Non-pigmented ciliary epithelial cell (primary cell): ENCODE measurements around the gene MAP2K7.
"Not testable (repeated sequence)": the region's sequence is repeated elsewhere in the genome, so short reads cannot be mapped to it uniquely, and the experiment has no call there.

Source experiments
- DNase-seq: peaks from one replicate; pipeline ENCODE4 v3.0.0-alpha.2; 2010; ENCODE audit warnings: low read depth

MAP2K7 gene

GRCh38 chr19:7931221-7932061 lies 27.8 kb downstream of the MAP2K7 start:
- no peak for DNase-seq

DNA sequence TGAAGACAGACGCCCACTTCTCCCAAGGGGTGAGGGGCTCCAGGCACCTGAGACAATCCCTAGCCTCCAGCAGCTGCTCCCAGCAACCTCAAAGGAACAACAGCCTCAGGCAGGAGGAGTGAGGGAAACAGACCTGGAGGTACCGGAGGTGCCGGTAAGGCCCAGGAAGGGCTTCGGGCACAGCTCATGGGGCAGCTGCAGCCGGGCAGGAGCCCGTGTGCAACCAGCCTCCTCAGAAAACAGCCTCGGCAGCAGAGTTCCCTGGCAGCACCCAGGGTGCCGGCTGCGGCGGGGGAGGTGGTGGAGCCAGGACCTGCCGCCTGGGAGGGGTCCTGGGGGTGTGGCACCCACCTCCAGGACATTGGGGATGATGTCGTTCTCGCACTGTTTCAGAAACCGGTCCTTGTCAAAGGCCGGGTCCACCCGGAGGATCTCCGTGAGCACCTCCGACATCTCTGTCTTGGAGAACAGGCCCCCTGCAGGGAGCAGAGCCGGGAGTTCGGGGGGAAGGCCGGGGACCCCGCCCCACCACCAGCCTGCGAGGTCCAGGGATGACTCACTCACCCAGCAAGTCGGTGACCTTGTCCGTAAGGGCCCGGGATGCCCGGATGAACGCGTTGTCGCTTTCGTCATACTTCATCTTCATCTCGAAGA lies 28.7 kb downstream of the MAP2K7 start:
- DNase-seq = no peak

DNA sequence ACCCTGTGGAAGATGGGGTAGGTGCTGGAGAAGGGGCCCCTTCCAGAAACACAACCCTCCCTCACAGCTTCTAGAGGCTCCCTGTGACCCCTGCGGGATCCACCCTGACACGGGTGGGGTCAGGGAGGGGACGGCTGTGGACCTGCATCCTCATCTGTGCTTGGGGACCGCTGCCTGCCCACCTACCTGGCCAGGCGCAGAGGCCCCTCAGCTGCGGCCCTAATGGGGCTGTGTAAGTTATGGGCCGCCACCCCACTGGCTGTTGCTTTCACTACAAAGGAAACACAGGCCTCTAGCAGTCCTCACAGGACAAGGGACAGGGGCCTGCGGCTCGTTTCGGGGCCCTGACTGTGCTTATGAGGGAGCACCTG lies 29.2 kb downstream of the MAP2K7 start:
- no peak for DNase-seq

DNA sequence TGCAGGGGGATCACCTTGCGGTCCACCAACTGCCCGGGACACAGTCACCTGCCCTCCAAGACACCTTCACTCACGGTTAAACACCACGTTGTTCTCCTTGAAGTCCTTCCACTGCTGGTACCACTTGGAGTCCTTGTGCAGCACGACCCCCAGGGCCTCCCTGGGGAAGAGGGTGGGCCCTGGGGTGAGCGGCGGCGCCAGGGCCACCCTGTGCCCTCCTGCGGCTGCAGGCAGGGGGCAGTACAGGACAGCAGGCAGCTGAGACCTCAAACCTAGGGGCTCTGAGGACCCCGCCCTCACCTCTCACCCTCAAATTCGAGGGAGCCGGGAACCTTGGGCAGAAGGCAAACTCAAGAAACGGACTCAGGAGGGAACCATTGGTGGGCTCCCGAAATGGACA lies 29.7 kb downstream of the MAP2K7 start:
- no peak for DNase-seq

DNA sequence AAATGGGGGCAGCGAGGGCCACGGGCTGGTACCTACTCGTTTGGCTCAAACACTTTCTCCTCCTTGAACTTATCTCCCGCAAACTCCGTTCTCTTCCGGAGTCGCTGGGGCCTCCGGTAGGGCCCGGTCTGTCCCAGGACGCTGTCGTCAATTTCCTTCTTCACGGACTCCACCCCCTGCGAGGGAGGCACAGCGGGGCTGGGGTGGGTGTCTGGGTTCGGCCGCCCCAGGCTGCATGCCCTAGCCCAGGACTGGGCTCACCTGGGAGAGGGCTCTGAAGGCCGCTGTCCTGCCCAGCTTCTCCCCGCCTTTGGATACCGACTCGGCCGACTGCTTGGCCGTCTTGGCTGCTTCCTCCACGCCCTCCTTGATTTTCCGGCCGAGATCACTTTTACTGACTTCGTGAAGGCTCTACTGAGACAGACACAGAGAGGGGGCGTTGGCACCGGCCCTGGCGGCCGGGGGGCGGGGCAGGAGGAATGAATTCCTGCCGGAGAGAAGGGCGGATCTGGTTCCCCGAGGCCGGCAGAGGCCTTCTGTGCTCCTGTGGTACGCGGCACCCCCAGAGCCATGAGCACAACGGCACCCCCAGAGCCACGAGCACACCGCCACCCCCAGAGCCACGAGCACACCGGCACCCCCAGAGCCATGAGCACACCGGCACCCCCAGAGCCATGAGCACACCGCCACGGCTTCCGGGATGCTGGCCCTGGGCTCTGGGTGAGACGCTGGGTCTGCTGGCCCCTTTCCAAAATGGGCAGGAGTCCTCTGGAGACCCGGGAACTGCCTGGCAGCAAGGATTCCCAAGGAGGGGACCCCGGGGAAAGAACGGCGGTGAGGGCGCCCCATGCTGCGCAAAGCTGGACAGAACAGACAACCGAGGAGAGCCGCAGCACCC lies 30.4 kb downstream of the MAP2K7 start:
- DNase-seq = no peak

DNA sequence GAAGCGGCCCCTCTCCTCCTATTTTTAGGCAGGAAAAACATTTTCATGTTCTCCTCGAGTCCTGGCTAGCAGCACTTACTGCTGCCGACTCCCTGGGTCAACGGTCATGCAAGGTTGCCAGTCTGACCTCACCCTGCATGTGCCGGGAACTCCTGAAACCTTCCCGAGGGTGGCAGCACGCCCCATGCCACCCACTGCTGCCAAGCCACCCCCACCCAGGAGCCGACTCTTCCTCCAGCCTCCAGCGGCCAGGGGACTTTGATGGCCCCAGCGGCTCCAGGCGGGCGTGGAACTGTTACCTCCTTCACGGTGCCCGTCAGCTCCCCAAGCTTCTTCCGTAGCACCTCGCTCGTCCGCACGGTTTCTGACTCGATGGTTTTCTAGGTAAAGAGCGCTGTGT lies 31.1 kb downstream of the MAP2K7 start:
- DNase-seq = no peak

- no peak for DNase-seq
These were observed 37.2 kb downstream of the MAP2K7 start for GRCh38 chr19:7940841-7941240.

GRCh38 chr19:7941895-7942596 lies 38.4 kb downstream of the MAP2K7 start:
- DNase-seq = no peak

- no peak for DNase-seq
These were observed 39.3 kb downstream of the MAP2K7 start for GRCh38 chr19:7942981-7943443.

GRCh38 chr19:7943444-7944176 lies 39.9 kb downstream of the MAP2K7 start, which contains the start of gene TIMM44:
TIMM44 (minus strand) TSS chr19:7943666; CDS start chr19:7943651, 15 bp downstream.
- DNase-seq = peak; percentile 98

- peak; percentile 67 for DNase-seq
These were observed 40.6 kb downstream of the MAP2K7 start for GRCh38 chr19:7944177-7944761.

DNA sequence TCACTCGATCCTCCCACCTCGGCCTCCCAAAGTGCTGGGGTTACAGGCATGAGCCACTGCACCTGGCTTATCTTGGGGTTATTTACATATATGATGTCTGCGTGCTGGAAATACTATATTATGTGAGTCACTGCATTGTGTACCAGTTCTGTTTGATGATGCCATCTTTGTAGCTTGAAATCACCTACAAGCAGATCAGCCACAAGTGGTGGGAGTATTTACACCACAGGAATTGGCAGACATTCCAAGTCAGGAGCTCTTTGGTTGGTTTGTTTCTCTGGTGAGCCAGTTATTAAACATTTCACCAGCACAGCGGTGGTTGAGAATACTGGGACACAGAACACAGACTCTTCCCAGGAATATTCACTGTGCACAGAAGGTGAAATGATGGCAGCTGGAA lies 44.3 kb downstream of the MAP2K7 start:
- peak; percentile 19 for DNase-seq

- no peak for DNase-seq
These were observed 49.4 kb downstream of the MAP2K7 start for GRCh38 chr19:7953060-7953459.

DNA sequence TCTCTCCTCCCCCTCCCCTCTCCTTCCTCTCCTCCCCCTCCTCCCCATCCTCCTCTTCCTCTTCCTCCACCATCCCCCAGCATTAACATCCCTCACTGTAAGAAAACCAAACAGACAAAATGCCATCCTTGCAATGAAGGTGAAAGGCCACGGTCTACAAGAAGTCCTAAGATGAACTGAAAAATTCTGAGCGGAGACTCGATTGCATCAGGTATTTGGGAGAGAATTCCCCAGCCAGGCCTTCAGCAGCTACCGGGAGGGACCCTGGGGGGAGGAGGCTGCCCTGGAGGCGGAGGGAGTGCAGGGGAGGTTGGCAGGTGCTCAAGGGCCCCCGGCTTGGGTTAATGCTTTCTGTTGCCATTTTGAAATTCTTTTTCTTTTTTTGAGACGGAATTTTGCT lies 49.9 kb downstream of the MAP2K7 start:
- no peak for DNase-seq

DNA sequence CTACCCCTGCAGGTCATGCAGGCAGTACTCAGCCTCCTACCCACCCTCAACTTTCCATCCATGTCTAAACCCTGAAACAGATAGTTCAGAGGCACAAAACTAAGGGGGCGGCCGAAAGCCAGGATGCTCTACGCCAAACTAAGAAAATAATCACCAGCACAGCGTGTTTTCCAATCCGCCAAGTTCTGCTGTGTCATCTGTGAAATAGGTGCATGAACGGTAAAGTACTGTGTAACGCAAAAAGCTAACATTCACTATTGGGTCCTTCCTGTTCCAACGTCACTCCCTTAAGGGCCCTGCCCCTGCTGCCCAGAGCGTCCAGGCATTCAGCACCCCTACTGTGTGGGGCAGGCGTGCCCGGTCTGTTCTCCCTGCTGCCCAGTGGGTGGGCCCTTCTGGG lies 52.0 kb downstream of the MAP2K7 start:
- no peak for DNase-seq

GRCh38 chr19:7959211-7959610 lies 55.5 kb downstream of the MAP2K7 start:
- DNase-seq = no peak

DNA sequence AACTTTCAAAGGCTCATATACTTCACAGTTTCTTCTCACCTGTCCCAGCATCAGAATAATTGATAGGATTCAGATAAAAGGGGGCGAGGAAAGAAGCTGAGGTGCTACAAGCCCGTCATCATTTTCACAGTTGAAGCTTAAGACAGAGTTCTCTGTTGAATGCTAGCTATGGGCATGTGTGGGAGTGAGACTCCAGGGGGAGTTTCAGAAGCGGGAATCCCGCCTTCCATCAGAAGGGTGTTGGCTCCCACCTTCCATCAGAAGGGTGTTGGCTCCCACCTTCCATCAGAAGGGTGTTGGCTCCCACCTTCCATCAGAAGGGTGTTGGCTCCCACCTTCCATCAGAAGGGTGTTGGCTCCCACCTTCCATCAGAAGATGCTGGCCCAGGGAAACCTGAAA lies 57.4 kb downstream of the MAP2K7 start:
- DNase-seq = not testable (repeated sequence)

- DNase-seq = no peak
These were observed 58.4 kb downstream of the MAP2K7 start for GRCh38 chr19:7961920-7962626.

GRCh38 chr19:7962644-7963268 lies 59.1 kb downstream of the MAP2K7 start:
- no peak for DNase-seq

DNA sequence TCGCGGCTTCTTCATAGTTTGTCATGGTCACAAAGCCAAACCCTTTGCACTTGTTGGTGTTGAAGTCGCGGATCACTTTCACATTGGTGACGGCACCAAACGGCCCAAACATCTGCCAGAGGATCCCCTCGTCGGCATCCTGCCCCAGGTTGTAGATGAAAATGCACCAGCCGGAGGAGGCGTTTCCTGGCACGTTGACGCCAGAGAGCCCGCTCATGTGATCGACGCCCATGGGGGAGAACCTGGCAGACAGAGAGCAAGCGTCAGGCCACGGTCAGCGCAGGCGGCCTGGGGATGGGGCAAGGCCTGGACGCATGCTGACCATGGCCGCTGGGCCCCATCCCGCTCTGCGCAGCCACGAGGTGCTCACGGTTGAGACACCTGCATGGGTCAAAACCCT lies 59.9 kb downstream of the MAP2K7 start:
- no peak for DNase-seq
